Stomach (tissue), 9 donors: ENCODE results near the gene IQSEC3. TPM values are rescaled to one million over a fixed set of nuclear protein-coding genes. Genes with fewer than 3 reads are reported as not detected.
A peak's percentile ranks its signal among the peaks of the same experiment; 100 is the strongest.

Experiments
- DNase-seq, 2 donors: peaks; one replicate each; pipeline versions ENCODE4 v3.0.0 to v3.0.0-alpha.2; 2013 to 2019
- H3K27ac ChIP-seq, 5 donors: fragments of 200-600 bp in 4 of 5; sonication (generic) in 4 of 5; one replicate each; pipeline ENCODE4 v1.5.1; 2013 to 2019; ENCODE audit warnings: mild to moderate bottlenecking in 1 of 5, moderate library complexity in 1 of 5
- H3K27me3 ChIP-seq, 3 donors: fragments of 200-600 bp; sonication (generic); one replicate each; pipeline ENCODE4 v1.5.1; 2017 to 2019; ENCODE audit warnings: mixed run types in 1 of 3
- H3K36me3 ChIP-seq, 4 donors: fragments of 200-600 bp; sonication (generic); 1 replicate in 3 of 4; 2 replicates in 1 of 4; pipeline ENCODE4 v1.5.1; 2016 to 2019
- H3K4me1 ChIP-seq, 4 donors: fragments of 200-600 bp; sonication (generic); one replicate each; pipeline ENCODE4 v1.5.1; 2016 to 2019
- H3K4me3 ChIP-seq, 4 donors: fragments of 200-600 bp; sonication (generic) in 3 of 4; one replicate each; pipeline ENCODE4 v1.5.1; 2016 to 2019; ENCODE audit warnings: mild to moderate bottlenecking in 1 of 4
- H3K9me3 ChIP-seq, 4 donors: fragments of 200-600 bp; sonication (generic); one replicate each; pipeline ENCODE4 v1.5.1; 2016 to 2019
- EP300 ChIP-seq: sonication (generic); formaldehyde crosslinking; IDR thresholded peaks from one replicate; pipeline ENCODE4 v1.6.1; 2017; ENCODE audit warnings: antibody characterized with exemption
- POLR2A ChIP-seq, 4 donors: fragments of 450-650 bp; IDR thresholded peaks; one replicate each; pipeline ENCODE4 v1.6.1; 2016; ENCODE audit warnings: antibody characterized with exemption in 4 of 4, control low read depth in 2 of 4, mild to moderate bottlenecking in 1 of 4, moderate library complexity in 1 of 4
- POLR2AphosphoS5 ChIP-seq, 3 donors: sonication (generic); formaldehyde crosslinking; IDR thresholded peaks; one replicate each; pipeline ENCODE4 v1.6.1; 2016; ENCODE audit warnings: antibody characterized with exemption in 3 of 3
- WGBS, 5 donors: extraction: QIAGEN DNeasy Blood & Tissue Kit in 3 of 5; methylation state at CpG; one replicate each; pipeline versions ENCODE4 v1.1.5 to v1.1.7; 2013 to 2018; 5-methylcytosine and 5-hydroxymethylcytosine counted together
- intact Hi-C: fragments of 100-400 bp; cut with DNase I; formaldehyde crosslinking; loops from one replicate; pipeline ENCODE4 v1.15.1; 2023; ENCODE audit warnings: low total_unique reads
- polyA plus RNA-seq, 3 donors: library from polyadenylated mRNA; stranded (reverse); fragments of 200-250 nt; gene quantifications; one replicate each; pipeline ENCODE4 v1.2.3, GENCODE V29; 2013
- total RNA-seq, 5 donors: library from RNA; depleted of rRNA; stranded (reverse); fragments of >200 nt; gene quantifications; one replicate each; pipeline versions ENCODE4 v1.1.0 to v1.2.3, GENCODE V29; 2014 to 2016
- TF ChIP-seq, protein P1 (sequence below), 7 experiments: fragments of 450-650 bp in 4 of 7; fragments of 200-600 bp in 3 of 7; sonication (generic) in 3 of 7; IDR thresholded peaks; one replicate each; pipeline ENCODE4 v1.5.1; 2016 to 2019; ENCODE audit warnings: antibody characterized with exemption in 7 of 7, control low read depth in 2 of 7, mild to moderate bottlenecking in 1 of 7
- donor health status: healthy with polysubstance abuse.
- donor health status: Bipolar disorder and iron deficiency.
- donor health status: healthy.

IQSEC3 gene
- total and polyA plus RNA-seq, 8 donors = 0.08 to 1.7 (median 0.87) TPM; not detected in 2

DNA sequence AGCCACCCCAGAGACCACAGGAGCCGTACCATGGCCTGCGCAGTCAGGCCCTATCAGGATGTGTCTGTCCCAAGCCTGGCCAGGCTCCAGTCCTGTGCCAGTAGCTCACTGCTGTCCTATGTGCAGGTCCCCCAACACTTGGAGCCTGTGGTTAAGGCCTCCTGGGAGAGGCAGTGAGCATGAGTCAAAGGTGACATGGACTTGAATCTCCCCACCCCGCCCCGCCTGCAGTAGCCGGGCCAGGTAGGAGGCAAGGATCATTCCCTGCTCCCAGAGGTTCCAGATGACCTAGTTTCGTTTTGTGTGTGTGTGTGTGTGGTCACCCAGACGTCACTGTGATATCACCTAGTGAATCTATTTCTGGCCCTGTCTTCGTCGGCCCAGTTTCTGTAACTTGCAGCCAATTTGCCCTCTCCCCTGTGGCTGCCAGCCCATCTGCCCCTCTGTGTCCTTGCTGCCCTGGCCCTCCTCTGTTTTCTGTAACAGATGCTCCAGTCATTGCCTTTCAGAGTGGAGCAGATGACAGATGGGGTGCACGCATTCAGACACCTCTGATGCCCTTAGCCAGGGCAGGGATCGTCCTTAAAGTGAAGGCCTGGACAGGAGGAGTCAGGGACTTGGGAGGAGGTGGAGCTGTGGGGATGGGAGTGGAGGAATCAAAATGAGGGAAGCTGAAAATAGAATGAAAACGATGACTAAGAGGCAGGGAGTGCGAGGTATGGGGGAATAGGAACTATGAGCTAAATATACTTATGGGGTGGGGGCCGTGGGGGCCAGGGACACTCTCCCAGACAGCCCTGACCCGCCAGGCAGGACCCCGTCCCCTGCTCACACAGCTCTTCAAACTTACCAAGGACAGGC lies 110.0 kb downstream of the IQSEC3 start:
- Histone ChIP-seq H3K9me3 (no peaks in the 10 kb centered on the region), H3K36me3 (no peaks in the 10 kb centered on the region), H3K4me3 (no peak overlapping the region), H3K27me3 (peaks cover 2 to 83% (median 20%) of the 10 kb centered on the region in 3 donors), H3K27ac (no peak overlapping the region), H3K4me1 (peaks cover 0 to 43% (median 12%) of the 10 kb centered on the region in 4 donors)
- TF ChIP-seq, protein P1, sequence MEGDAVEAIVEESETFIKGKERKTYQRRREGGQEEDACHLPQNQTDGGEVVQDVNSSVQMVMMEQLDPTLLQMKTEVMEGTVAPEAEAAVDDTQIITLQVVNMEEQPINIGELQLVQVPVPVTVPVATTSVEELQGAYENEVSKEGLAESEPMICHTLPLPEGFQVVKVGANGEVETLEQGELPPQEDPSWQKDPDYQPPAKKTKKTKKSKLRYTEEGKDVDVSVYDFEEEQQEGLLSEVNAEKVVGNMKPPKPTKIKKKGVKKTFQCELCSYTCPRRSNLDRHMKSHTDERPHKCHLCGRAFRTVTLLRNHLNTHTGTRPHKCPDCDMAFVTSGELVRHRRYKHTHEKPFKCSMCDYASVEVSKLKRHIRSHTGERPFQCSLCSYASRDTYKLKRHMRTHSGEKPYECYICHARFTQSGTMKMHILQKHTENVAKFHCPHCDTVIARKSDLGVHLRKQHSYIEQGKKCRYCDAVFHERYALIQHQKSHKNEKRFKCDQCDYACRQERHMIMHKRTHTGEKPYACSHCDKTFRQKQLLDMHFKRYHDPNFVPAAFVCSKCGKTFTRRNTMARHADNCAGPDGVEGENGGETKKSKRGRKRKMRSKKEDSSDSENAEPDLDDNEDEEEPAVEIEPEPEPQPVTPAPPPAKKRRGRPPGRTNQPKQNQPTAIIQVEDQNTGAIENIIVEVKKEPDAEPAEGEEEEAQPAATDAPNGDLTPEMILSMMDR (IDR thresholded peaks at IDR 0.05) = no peak
- TF ChIP-seq POLR2AphosphoS5 (IDR thresholded peaks at IDR 0.05) = no peak
- no peak for TF ChIP-seq POLR2A (IDR thresholded peaks at IDR 0.05)
- no peak for TF ChIP-seq EP300
- DNase-seq = peak; percentile 56 to 64
- intact Hi-C loops = no loop called here
- 51 to 57% (median 56%) methylated on average over 15 to 16 of the region's 16 CpGs for WGBS, 5 donors

DNA sequence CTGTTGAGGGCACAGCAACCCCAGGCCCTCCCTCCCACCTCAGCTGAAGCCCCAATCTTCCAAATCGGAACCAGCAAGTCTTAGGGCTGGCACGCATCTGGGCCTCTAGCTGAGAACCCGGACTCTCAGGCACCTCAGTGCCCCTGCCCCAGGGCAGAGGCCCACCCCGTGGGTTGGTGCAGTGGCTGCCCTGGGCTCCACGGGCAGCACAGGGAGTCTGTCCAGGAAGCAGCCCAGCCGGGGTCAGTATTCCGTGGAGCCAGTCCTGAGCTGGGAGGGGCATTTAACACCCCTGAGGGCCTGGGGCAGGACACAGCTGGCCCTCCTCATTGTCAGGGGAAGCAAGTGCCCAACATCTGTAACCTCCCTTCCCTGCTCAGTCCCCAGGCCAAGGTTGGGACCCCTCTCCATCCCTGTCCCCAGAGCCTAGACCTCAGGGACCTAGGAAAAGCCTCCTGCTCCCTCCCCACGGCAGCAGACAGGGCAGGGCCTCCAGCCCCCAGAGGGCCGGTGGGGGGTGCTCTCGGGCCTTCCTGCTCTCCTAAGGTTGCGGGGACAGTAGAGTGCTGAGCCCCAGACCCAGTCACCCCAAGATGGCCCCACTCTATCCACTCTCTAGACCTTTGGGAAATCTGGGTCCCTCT lies 110.9 kb downstream of the IQSEC3 start:
- Histone ChIP-seq H3K27ac (peak overlapping the region in 1 of 5 donors; percentile 20), H3K4me3 (no peak overlapping the region), H3K4me1 (peaks cover 0 to 34% (median 6%) of the 10 kb centered on the region in 4 donors), H3K36me3 (no peaks in the 10 kb centered on the region), H3K9me3 (no peaks in the 10 kb centered on the region), H3K27me3 (peaks cover 2 to 74% (median 11%) of the 10 kb centered on the region in 3 donors)
- TF ChIP-seq EP300 (no peak), POLR2A (IDR thresholded peaks at IDR 0.05) (no peak), POLR2AphosphoS5 (IDR thresholded peaks at IDR 0.05) (no peak)
- TF ChIP-seq, protein P1 (IDR thresholded peaks at IDR 0.05) = no peak
- DNase-seq = no peak
- 74 to 84% (median 78%) methylated on average over 8 to 11 of the region's 11 CpGs for whole genome bisulfite sequencing, 5 donors
- intact Hi-C loops = no loop called here

DNA sequence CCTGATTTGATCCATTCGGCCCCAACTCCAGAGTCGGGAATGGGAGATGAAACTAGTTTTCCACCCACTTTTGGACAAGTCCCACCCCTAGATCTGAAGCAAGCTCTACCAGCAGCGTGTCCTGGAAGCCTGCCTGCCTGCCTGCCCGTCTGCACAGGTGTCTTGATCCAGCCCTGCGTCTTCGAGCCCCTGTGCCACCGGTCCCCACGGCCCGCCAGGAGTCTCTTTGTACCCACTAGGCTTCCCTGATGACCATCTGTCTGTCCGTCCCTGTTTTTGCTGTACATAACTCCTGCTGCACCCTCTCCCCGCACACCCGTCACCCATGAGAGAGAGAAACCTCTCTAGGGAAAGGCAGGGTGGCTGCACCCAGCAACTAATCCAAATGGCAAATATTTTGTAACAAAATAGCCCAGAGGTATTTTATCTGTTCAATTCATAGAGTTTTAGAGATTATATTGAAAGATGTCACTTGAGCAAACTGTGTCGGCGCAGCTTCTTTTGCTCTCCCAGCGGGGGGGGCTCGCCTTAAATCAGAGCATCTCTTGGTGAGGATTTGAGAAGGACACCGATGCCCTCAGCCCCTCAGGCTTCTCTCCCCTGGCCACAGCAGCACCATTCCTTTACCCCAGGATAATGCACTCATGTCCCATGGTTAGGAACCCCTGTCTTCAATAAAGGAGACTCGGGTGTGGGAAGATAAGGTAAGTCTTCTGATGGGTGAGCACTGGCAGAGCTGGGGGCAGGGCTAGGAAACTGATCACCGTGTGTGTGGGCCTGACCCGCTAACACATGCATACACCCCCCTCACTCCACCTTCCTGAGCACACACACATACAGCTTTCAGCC lies 111.6 kb downstream of the IQSEC3 start:
- Histone ChIP-seq H3K9me3 (no peaks in the 10 kb centered on the region), H3K4me1 (peaks cover 0 to 27% (median 5%) of the 10 kb centered on the region in 4 donors), H3K27me3 (peaks cover 2 to 66% (median 8%) of the 10 kb centered on the region in 3 donors), H3K4me3 (no peak overlapping the region), H3K36me3 (no peaks in the 10 kb centered on the region), H3K27ac (no peak overlapping the region)
- 81 to 91% (median 86%) methylated on average over 20 of the region's 20 CpGs for WGBS, 5 donors
- TF ChIP-seq POLR2A (IDR thresholded peaks at IDR 0.05) (no peak), EP300 (no peak), POLR2AphosphoS5 (IDR thresholded peaks at IDR 0.05) (no peak)
- TF ChIP-seq, protein P1 (IDR thresholded peaks at IDR 0.05) = no peak
- DNase-seq = no peak
- intact Hi-C loops = no loop called here

DNA sequence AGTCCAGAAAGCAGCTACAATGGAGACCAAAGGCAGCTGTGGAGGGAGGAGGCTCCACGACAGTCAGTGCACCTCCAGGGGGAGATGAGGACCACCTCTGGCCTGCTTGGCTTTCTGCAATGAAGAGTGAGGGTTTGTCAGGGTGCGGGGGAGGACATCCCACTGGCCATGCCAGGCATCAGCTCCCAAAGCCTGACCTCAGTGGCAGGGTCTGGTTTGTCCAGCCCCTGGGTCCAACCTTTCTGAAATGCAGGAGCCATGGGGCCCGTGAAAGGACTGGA lies 112.2 kb downstream of the IQSEC3 start:
- Histone ChIP-seq H3K27ac (no peak overlapping the region), H3K4me3 (no peak overlapping the region), H3K36me3 (no peaks in the 10 kb centered on the region), H3K27me3 (peaks cover 0 to 61% (median 8%) of the 10 kb centered on the region in 3 donors), H3K9me3 (no peaks in the 10 kb centered on the region), H3K4me1 (peaks cover 0 to 27% (median 5%) of the 10 kb centered on the region in 4 donors)
- WGBS, 5 donors = 67 to 75% (median 72%) methylated on average over 3 of the region's 3 CpGs
- TF ChIP-seq EP300 = no peak
- TF ChIP-seq POLR2A (IDR thresholded peaks at IDR 0.05) = no peak
- TF ChIP-seq POLR2AphosphoS5 (IDR thresholded peaks at IDR 0.05) = no peak
- TF ChIP-seq, protein P1 (IDR thresholded peaks at IDR 0.05) = no peak
- intact Hi-C loops = no loop called here
- DNase-seq = no peak
